OCI-LY1 (cell line): Measurements from ENCODE around the gene CDH13.

ENCODE experiments used
- H2AFZ ChIP-seq: fragments of 200-600 bp; sonication (generic), shearing (Covaris generic); 2 replicates; pipeline ENCODE4 v1.6.0; 2014; ENCODE audit warnings: antibody characterized with exemption, mild to moderate bottlenecking, low read length
- H3F3A ChIP-seq: fragments of 200-600 bp; sonication (generic), shearing (Covaris generic); 2 replicates; pipeline ENCODE4 v1.6.0; 2014; ENCODE audit warnings: mild to moderate bottlenecking, antibody characterized with exemption, low read length, moderate library complexity; ENCODE audit not compliant: insufficient read depth
- H3K27ac ChIP-seq: fragments of 200-600 bp; sonication (generic); 2 replicates; pipeline ENCODE4 v1.5.1; 2014; ENCODE audit warnings: low read length, mixed run types, mild to moderate bottlenecking, low read depth; ENCODE audit not compliant: poor library complexity, severe bottlenecking
- H3K27me3 ChIP-seq: fragments of 200-600 bp; sonication (generic); 2 replicates; pipeline ENCODE4 v1.6.0; 2014; ENCODE audit warnings: antibody characterized with exemption, mild to moderate bottlenecking, low read length, moderate library complexity; ENCODE audit not compliant: insufficient read depth
- H3K36me3 ChIP-seq: fragments of 200-600 bp; sonication (generic); 2 replicates; pipeline ENCODE4 v1.6.1; 2014; ENCODE audit warnings: mild to moderate bottlenecking, antibody characterized with exemption, low read length, moderate library complexity, mixed read lengths; ENCODE audit not compliant: insufficient read depth
- H3K4me1 ChIP-seq: fragments of 200-600 bp; sonication (generic); 2 replicates; pipeline ENCODE4 v1.5.1; 2014; ENCODE audit warnings: mild to moderate bottlenecking, low read length, moderate library complexity; ENCODE audit not compliant: insufficient read depth, severe bottlenecking
- H3K4me2 ChIP-seq: fragments of 200-600 bp; sonication (generic), shearing (Covaris generic); 2 replicates; pipeline ENCODE4 v1.6.1; 2014; ENCODE audit warnings: low read length
- H3K4me3 ChIP-seq: fragments of 200-600 bp; sonication (generic); 2 replicates; pipeline ENCODE4 v1.5.1; 2014; ENCODE audit warnings: low read length, low read depth, mild to moderate bottlenecking, mixed read lengths; ENCODE audit not compliant: poor library complexity, severe bottlenecking
- H3K79me2 ChIP-seq: fragments of 200-600 bp; shearing (Covaris generic); 2 replicates; pipeline ENCODE4 v1.6.1; 2016; ENCODE audit warnings: mixed run types, low read length, mixed read lengths; ENCODE audit not compliant: insufficient read depth
- H3K9ac ChIP-seq: fragments of 200-600 bp; sonication (generic), shearing (Covaris generic); 2 replicates; pipeline ENCODE4 v1.6.1; 2014; ENCODE audit warnings: mild to moderate bottlenecking, low read length, mixed read lengths
- H3K9me2 ChIP-seq: fragments of 200-600 bp; sonication (generic), shearing (Covaris generic); 2 replicates; pipeline ENCODE4 v1.6.1; 2014; ENCODE audit warnings: low read depth, mild to moderate bottlenecking, low read length, mixed read lengths
- H3K9me3 ChIP-seq: fragments of 200-600 bp; shearing (Covaris generic); 2 replicates; pipeline ENCODE4 v1.6.1; 2014; ENCODE audit warnings: low read length, mixed read lengths
- H4K20me1 ChIP-seq: fragments of 200-600 bp; sonication (generic), shearing (Covaris generic); 2 replicates; pipeline ENCODE4 v1.6.0; 2016; ENCODE audit warnings: mild to moderate bottlenecking, low read length; ENCODE audit not compliant: insufficient read depth
- CTCF ChIP-seq: fragments of 200-600 bp; sonication (generic), shearing (Covaris generic); IDR thresholded peaks from 2 replicates; pipeline ENCODE4 v1.5.1; 2017; ENCODE audit warnings: mild to moderate bottlenecking, antibody characterized with exemption, low read length, moderate library complexity, mixed read lengths
- EZH2 ChIP-seq: fragments of 200-600 bp; sonication (generic), shearing (Covaris generic); IDR thresholded peaks from 2 replicates; pipeline ENCODE4 v1.8.0; 2017; ENCODE audit warnings: borderline replicate concordance, mixed run types, mild to moderate bottlenecking, antibody characterized with exemption, low read length, moderate library complexity, mixed read lengths

Gene CDH13

GRCh38 chr16:83136419-83136818, 509.6 kb downstream of the CDH13 start:
- TF ChIP-seq EZH2 (no peak), CTCF (no peak)
- Histone ChIP-seq H4K20me1 (no peaks in the 10 kb centered on the region), H3K4me2 (no peak overlapping the region)

GRCh38 chr16:83136924-83137323, 510.2 kb downstream of the CDH13 start:
- no peaks in the 10 kb centered on the region for H3K79me2 ChIP-seq
- H3K27me3 ChIP-seq: no peaks in the 10 kb centered on the region
- no peaks in the 10 kb centered on the region for H3K9me2 ChIP-seq
- no peaks in the 10 kb centered on the region for H4K20me1 ChIP-seq
- H2AFZ ChIP-seq: no peak overlapping the region
- H3F3A ChIP-seq: no peaks in the 10 kb centered on the region
- H3K9me3 ChIP-seq: no peaks in the 10 kb centered on the region
- H3K36me3 ChIP-seq: no peaks in the 10 kb centered on the region
- no peaks in the 10 kb centered on the region for H3K4me1 ChIP-seq
- peak overlapping the region; percentile 29; the same call in 1 of the 2 replicates for H3K4me2 ChIP-seq
- H3K9ac ChIP-seq: no peak overlapping the region
- TF ChIP-seq EZH2 (no peak), CTCF (no peak)
- H3K4me3 ChIP-seq: no peak overlapping the region
- H3K27ac ChIP-seq: no peak overlapping the region

More at GRCh38 chr16:83136419-83136818, 509.6 kb downstream of the CDH13 start:
- Histone ChIP-seq H3K4me1 (no peaks in the 10 kb centered on the region), H3K36me3 (no peaks in the 10 kb centered on the region), H3K79me2 (no peaks in the 10 kb centered on the region), H3K9ac (no peak overlapping the region), H3K27me3 (no peaks in the 10 kb centered on the region), H3K27ac (no peak overlapping the region), H3K9me2 (no peaks in the 10 kb centered on the region), H2AFZ (no peak overlapping the region), H3F3A (no peaks in the 10 kb centered on the region), H3K4me3 (no peak overlapping the region), H3K9me3 (no peaks in the 10 kb centered on the region)

- H2AFZ ChIP-seq: no peak overlapping the region
- no peak overlapping the region for H3K9ac ChIP-seq
Observed at GRCh38 chr16:83137326-83137781, 510.6 kb downstream of the CDH13 start.

More at GRCh38 chr16:83137326-83137781, 510.6 kb downstream of the CDH13 start:
- Histone ChIP-seq H3K9me2 (no peaks in the 10 kb centered on the region), H3K27me3 (no peaks in the 10 kb centered on the region), H3K4me2 (peak overlapping the region; percentile 29), H3F3A (no peaks in the 10 kb centered on the region), H3K9me3 (no peaks in the 10 kb centered on the region), H3K4me3 (no peak overlapping the region), H3K79me2 (no peaks in the 10 kb centered on the region), H4K20me1 (no peaks in the 10 kb centered on the region), H3K27ac (no peak overlapping the region), H3K36me3 (no peaks in the 10 kb centered on the region), H3K4me1 (no peaks in the 10 kb centered on the region)
- no peak for TF ChIP-seq CTCF
- no peak for TF ChIP-seq EZH2
